GM19023 (cell line): Measurements from ENCODE around the gene REXO4.
A peak's percentile ranks its signal among the peaks of the same experiment; 100 is the strongest.
"Not testable (repeated sequence)": the region's sequence is repeated elsewhere in the genome, so short reads cannot be mapped to it uniquely, and the experiment has no call there.

Source experiments
- ATAC-seq: cut with Tn5 transposase; IDR thresholded peaks from one replicate; pipeline ENCODE4 v1.9.1; 2021; ENCODE audit warnings: mild to moderate bottlenecking, moderate library complexity; ENCODE audit not compliant: unreplicated experiment

Gene REXO4

DNA sequence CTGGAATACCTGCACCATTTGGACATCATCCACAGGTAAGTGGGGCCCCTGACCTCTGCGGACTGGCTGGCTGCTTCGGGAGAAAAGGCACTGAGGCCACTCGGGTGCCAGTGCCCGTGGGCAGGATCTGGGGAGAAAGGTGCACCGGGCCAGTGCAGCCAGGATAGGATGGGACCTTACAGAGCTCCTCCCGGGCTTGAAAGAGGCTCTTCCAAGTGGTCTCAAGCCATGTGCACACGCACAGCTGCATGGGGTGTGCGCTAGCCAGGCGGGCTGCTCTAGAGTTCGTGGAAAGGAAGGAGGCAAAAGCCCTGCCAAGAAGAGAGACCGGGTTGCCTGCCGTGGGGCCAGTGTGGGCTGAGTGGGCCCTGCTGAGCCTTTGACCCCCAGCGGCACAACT lies 28.2 kb downstream of the REXO4 start:
- ATAC-seq: no peak

DNA sequence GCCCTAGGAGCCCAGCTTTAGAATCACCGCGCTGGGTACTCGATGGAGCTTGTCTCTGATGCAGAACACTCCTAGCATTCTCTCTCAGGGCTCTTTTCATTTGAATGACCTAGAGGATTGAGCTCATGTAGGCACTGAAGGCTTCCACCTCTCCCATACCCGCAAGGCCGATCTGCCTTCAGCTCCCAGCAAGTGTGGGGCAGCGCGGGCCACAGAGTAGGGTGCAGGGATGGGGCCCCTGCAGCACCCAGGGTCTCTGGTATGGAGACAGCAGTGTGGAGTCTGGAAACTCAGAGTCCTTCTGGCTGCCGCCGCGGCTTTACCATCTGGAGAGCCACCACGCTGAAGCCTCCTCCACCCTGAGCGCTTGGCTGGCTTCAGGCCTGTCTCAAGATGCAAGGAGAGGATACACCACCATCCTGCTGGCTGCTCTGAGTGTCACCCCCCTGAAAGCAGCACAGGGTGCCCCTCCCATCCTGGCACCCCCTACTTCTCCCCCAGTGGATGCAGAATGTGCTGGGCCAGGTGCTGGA lies 28.7 kb downstream of the REXO4 start:
- no peak for ATAC-seq

DNA sequence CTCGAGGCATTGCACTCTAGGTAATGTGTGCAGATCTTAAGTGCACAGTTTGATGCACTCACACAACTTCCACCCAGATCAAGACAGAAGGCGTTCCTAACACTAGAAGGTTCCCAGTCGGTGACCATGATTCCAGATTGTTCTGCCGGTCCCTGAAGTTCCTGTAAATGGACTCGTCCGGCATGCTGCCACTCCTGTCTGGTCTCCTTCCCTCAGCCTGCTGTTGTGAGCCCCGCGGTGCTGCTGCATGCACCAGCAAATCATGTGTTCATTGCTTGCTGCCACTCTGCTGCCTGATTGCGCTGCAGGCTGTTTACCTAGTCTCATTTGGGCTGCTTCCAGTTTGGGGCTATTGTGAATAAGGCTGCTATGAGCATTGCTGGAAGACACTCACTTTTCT lies 30.1 kb downstream of the REXO4 start:
- no peak for ATAC-seq

DNA sequence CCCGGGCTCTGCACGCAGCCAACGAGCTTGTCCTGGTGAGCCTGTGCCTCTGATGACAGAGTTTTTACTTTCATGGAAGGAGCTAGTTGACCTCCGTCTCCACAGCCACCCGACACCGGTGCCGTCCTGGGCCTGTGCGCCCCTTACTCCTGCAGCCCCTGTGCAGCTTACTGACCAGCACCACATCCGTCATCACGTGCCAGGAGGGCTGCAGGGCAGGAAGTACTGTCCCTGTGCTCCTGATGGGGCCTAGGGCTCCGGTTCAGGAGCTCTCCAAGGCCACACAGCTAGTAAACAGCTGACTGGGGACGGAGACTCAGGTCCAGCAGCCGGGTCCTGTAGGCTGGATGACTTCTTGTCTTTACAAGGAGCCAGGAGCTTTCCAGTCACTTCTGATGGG lies 31.5 kb downstream of the REXO4 start:
- ATAC-seq: no peak

DNA sequence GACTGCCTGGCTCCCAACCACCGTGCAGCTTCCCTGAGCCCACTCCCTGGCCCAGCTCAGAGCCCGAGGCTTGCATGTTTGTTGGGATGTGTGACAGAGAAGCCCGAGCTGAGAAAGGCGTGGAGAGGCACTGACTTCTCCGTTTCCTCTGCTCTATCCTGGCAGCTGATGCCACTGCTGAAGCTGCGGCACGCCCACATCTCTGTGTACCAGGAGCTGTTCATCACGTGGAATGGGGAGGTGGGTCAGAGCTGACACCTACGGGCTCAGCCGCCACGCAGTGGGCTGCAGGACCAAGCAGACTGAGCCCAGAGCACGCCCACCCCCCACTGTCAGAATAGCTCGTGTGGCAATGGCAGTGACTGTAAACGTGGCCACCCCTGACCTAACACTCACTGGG lies 32.4 kb downstream of the REXO4 start:
- ATAC-seq: no peak

DNA sequence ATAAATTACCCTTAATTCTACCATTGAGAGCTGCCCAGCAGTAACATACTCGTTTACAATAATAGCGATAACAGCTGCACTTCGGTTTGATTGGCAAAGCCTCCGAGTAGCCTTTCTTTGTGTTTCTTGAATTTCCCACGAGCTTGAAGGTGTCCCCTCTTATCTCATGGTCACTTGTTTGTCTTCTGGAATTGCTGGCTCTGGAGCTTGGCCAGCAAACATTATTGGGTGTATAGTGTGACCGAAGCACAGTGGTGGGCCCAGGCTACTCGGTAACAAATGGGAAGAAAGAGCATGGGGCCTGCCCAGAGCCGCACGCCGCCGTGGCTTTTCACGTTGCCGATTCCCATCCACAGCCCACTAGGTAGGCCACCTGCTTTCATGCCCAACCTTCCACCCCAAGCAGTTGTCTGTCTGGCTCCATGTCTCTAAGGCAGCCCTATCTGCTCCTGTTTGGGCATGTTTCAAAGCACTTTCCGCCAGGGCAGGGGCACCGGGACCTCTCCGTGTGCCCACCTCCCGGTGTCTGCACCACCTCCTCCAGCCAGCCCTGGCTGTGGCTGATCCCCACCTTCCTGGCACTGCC lies 33.0 kb downstream of the REXO4 start:
- ATAC-seq: no peak

DNA sequence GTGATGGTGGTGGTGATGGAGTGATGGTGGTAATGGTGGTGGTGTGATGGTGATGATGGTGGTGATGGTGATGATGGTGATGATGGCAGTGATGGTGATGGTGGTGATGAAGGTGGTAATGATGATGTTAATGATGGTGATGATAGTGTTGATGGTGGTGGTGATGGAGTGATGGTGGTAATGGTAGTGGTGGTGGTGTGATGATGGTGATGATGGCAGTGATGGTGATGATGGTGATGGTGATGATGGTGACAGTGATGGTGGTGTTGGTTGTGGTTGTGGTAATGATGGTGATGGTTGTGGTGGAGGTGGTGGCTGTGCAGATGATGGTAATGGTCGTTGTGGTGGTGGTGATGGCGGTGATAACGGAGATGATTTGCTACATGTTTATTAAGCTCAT lies 34.4 kb downstream of the REXO4 start:
- ATAC-seq: no peak

DNA sequence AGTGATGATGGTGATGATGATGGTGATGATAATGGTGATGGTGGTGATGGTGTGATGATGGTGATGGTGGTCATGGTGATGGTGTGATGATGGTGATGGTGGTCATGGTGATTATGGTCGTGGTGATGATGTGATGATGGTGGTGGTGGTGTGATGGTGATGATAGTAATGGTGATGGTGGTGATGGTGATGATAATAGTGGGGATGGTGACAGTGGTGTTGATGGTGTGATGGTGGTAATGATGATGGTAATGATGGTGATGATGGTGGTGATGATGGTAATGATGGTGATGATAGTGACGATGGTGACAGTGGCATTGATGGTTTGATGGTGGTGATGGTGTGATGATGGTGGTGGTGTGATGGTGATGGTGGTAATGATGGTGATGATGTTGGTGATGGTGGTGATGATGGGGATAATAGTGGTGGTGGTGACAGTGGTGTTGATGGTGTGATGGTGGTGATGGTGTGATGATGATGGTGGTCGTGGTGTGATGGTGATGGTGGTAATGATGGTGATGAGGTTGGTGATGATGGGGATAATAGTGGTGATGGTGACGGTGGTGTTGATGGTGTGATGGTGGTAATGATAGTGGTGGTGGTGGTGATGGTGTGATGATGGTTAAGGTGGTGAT lies 35.2 kb downstream of the REXO4 start:
- no peak for ATAC-seq

DNA sequence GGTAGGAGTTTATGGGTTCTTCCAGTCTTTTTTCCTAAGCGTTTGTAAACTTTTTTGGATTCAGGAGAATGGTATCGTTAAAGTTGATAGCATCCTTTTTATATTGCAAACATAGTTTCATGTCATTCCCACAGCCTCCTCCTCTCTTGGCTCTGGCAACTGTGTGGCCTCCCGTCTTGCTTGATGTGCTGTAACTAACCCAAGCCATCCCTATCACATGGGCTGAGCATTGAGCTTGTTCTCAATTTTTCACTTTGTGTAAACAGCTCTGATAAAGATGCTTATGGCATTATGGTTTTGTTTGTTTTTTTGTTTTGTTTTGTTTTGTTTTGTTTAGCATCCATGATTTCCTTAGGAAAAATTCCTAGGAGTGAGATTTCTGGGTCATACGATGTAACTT lies 37.1 kb downstream of the REXO4 start:
- no peak for ATAC-seq

DNA sequence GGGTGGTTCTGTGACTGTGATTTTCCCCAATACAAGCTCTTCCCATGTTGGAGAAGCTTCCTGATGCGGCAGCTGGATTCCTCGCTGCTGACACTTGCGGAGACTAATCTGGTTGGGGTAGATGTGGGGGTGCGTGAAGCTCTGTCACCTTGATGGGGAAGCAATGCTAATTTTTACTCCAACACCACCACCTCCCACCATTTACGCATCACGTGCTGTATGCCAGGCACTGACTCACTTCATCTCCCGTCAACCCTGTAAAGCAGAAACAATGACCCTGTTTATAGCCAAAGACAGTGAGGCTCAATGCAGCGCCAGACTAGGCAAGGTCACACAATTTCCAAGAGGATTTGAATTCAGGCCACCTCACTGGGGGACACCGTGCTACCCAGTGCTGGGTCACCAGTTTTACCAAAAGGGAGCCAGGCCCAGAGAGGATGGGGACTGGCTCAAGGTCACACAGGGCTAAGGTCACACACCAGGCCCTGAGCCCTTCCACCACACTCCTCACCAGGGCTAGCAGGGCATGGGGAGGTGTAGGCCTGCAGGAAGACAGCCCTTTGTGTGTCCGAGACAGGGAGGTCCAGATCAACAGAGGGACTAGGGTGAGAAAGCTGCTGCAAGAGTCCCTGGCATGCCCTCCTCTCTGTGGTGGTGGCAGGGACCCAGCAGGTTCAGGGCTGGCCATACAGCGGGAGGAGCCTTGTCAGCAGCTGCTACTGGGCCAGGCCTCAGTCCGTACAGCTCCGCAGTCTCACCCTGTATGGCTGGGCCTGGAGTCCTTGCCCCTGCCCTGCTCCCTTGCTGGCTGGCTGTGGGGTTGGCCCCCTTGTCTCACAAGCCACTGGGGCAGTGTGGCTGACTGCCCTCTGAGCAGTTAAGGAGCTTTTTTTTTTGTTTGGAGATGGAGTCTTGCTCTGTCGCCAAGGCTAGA lies 38.4 kb downstream of the REXO4 start:
- ATAC-seq: no peak

DNA sequence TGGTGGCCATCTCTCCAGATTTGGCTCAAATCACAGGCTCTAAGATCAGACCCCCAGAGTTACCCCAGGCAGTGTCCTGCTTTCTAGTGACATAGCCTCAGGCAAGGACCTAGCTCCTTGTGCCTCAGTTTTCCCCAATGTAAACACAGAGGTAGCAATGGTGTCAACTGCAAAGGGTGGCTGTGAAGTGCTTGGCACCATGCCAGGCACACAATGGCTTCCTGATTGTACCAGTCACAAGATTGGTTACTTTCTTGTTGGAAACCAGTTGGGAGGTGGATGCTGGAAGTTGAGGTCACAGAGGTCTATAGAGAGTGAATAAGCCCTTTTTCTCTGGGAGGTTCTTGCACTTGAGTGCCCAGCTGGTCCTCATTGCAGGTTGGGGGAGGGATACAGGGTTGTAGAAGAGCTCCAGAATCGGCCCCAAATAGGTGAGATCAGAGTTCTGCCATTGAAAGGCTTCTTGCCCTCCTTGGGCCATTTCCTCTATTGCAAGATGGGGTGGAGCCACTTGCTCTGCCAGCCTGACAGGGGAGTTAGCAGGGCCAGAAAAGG lies 39.3 kb downstream of the REXO4 start:
- ATAC-seq: no peak

DNA sequence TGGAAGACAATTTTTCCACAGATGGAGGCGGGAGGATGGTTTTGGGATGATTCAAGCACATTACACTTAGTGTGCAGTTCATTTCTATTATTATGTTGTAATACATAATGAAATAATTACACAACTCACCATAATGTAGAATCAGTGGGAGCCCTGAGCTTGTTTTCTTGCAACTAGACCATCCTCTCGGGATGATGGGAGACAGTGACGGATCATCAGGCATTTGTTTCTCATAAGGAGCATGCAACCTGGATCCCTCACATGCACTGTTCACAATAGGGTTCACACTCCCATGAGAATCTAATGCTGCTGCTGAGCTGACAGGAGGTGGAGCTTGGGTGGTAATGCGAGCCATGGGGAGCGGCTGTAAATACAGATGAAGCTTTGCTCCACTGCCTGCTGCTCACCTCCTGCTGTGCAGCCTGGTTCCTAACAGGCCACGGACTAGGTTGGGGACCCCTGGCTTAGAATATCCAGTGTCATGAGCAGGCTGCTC lies 40.0 kb downstream of the REXO4 start:
- ATAC-seq: no peak

DNA sequence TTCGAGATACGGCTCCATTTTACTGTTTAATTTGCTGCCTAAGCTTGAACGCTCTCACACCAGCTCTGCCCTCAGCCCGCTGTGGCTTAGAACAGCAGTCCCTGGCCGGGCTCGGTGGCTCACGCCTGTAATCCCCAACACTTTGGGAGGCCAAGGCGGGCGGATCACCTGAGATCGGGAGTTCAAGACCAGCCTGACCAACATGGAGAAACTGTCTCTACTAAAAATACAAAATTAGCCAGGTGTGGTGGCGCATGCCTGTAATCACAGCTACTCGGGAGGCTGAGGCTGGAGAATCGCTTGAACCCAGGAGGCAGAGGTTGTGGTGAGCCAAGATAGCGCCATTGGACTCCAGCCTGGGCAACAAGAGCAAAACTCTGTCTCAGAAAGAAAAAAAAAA lies 40.5 kb downstream of the REXO4 start:
- ATAC-seq: not testable (repeated sequence)

DNA sequence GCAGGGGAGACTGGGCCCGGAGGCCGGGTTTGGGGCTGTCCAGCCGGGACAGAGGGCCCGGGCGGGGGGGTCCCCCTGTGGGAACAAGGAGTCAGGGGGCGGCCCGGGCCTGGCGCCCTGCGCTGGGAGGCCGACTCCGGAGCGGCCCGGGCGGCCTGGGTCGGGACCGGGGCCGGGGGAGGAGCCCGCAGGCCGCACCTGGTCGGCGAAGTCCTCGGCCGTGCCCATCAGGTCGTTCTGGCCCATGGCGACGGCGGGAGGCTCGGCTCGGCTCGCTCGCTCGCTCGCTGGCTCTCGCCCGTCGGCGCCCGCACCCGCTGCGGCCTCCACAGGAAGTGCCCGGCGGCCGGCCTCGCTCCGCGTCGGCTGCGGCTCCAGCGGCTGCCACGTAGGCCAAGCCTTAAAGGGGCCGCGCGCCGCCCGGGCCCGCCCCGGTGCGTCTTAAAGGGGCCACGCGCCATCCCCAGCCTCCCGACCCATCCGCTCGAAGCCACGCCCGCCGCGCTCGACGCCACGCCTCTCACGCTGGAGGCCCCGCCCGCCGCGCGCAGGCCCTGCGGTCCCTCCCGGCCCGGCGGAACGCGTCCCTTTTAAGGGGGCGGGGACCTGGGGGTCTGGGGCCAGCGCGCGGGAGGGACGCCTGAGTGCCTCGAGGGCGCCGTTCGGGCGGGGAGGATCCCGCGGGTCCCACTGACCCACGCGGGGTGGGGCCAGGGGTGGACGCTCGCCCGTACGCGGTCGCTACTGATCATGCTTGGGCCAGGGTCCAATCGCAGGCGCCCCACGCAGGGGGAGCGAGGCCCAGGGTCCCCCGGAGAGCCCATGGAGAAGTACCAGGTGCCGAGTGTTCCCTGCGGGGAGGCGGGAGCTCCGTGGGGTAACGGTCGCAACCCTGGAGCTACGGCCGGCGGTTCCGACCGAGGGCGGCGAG lies 41.8 kb downstream of the REXO4 start, which contains the start of the genes STKLD1 and SURF4:
STKLD1 (plus strand) TSS at position 643 of the 931 bp plus-strand sequence; CDS start at position 751, 108 bp downstream.
SURF4 (minus strand) TSS at position 337 of the 931 bp plus-strand sequence; CDS start at position 246, 91 bp downstream.
- ATAC-seq: peak; percentile 90

DNA sequence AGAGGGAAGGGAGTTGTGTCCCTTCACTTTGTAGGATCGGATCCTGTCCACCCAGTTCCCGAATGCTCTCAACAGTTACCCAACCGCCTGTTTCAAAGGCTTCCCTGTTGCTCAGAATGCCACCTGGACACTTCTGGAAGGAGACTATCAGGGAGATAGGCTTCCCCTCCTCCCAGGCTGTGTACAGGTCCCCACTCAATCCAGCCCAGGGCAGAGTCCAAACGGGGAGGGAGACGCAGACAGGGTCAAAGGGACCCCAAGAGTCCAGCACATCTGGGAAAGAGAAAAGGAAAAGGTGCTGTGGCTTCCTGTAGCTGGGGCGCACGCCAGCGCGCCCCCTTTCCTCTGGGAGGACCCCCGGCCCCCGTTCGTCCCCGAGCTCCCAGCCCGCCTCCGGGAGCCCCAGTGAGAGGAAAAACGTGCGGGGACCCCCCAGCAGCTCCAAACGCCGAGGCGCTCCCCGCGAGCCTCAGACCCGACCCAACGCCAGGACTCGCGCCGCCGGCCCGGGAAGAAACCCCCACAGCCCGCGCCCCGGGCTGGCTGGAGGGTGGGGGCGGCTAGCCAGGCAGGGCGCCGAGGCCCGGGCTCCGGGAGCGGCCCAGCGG lies 42.6 kb downstream of the REXO4 start:
- ATAC-seq: peak; percentile 7

DNA sequence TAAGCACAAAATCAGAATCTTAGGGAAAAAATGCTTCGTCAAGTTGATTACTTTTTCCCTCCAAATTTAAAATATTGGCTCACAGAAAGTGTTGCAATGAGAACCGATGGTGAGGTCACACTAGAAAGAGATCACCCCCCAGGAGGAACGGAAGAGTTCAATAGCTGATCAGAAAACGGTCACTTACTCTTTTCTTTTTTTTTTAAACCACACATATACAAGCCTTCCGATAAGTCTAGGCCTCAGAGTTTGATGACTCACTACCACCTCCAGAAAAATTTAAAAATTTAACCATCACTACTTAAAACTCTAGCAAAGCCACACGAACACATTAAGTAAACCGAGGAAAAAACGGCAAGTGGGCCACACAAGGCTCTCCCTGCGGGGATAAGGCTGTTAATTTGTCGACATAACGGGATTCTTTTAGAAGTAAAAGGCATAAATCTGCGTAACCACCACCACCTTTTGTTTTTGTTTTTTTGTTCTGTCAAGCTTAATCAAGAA lies 43.1 kb downstream of the REXO4 start:
- ATAC-seq: no peak

DNA sequence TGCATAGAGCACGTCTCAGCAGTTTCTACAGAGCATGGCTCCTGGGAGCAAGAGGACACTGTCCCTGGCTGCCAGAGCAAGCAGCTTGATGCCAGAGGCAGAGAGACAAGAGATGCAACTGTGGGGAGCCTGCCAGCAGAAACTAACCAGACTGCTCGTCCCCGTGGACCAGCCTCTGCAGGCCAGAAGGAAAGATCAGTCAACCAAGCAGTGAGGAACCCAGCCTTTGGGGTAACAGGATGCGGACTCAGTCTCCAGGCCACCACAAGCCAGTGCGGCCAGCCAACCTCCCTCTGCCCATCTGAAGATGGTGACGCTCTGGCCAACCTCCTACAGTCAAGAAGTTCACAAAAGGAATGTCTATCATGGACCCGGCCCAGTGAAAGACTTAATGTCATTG lies 45.7 kb downstream of the REXO4 start:
- no peak for ATAC-seq

DNA sequence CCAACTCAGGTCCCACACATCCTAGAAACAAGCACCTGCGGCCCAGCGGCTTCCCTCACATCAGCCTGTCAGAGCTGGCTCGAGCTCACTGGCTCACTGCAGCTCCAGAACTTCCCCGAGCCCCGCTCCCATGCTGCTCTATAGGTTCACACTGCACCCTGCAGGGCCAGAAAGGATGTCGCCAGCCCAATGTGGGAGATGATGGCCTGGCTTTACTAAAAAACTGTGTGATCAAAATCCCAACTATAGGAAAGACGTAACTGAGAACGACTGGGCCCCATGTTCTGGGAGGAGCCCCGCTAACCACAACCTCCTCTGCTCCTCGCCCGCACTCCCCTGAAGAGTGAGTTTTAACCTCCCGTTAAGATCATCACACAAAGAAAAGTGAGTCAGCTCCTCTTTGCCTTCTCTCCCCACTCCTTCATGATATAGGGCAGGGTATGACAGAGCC lies 46.5 kb downstream of the REXO4 start:
- ATAC-seq: no peak

DNA sequence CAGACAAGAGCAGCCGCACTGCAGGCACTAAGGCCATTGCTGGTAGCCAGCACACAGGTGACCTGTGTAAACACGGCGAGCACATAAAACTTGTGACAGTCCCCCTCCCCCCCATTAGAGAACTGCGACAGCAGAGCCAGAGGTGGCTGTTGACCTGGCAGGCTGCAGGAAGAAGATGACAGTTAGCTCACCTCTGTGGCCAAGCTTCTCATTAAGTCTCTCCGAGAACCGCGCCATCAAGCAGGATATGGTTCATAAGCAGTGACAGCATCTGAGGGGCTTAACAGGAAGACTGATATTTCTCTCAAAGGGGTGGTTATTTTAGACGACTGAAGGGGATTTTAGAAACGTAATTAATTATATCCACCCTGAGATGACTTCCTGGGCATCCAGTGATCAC lies 47.1 kb downstream of the REXO4 start:
- no peak for ATAC-seq
